ENCODE results near the gene TMEM108.

Gene TMEM108

GRCh38 chr3:133047980-133048379, 9.8 kb downstream of the TMEM108 start:
- Histone ChIP-seq H3K36me3 (ENCODE audit: control insufficient read depth, low read length) (no peaks in the 10 kb centered on the region), H3K27me3 (ENCODE audit: control insufficient read depth, low read length) (peaks cover 6% of the 10 kb centered on the region; the same call in 1 of the 2 replicates), H3K9me3 (ENCODE audit: control insufficient read depth, insufficient read depth, low read length) (no peaks in the 10 kb centered on the region), H3K27ac (ENCODE audit: low read depth, low read length) (no peak overlapping the region), H3K4me2 (ENCODE audit: low read length) (no peak overlapping the region), H3K9me2 (replicated peaks; ENCODE audit: control insufficient read depth, low read length) (no peaks in the 10 kb centered on the region), H4K20me1 (ENCODE audit: control insufficient read depth, insufficient read depth, low read depth, low read length) (no peaks in the 10 kb centered on the region), H3K4me1 (ENCODE audit: control insufficient read depth, low read length) (no peaks in the 10 kb centered on the region), H3F3A (ENCODE audit: control insufficient read depth, insufficient read depth) (no peaks in the 10 kb centered on the region), H3K79me2 (ENCODE audit: control insufficient read depth, low read length) (no peaks in the 10 kb centered on the region), H3K4me3 (ENCODE audit: low read length) (no peak overlapping the region)
- no peak for TF ChIP-seq EZH2phosphoT487 (IDR thresholded peaks at IDR 0.05; ENCODE audit: borderline replicate concordance, low read length)
- TF ChIP-seq CTCF (IDR thresholded peaks at IDR 0.05; ENCODE audit: low read depth, low read length, poor library complexity, severe bottlenecking), result no peak

- H3K4me3 ChIP-seq (ENCODE audit: low read length), result no peak overlapping the region
- no peak overlapping the region for H3K27ac ChIP-seq (ENCODE audit: low read depth, low read length)
- H3K9me3 ChIP-seq (ENCODE audit: control insufficient read depth, insufficient read depth, low read length), result no peaks in the 10 kb centered on the region
- H3K4me1 ChIP-seq (ENCODE audit: control insufficient read depth, low read length), result no peaks in the 10 kb centered on the region
- no peaks in the 10 kb centered on the region for H4K20me1 ChIP-seq (ENCODE audit: control insufficient read depth, insufficient read depth, low read depth, low read length)
- H3K27me3 ChIP-seq (ENCODE audit: control insufficient read depth, low read length), result peaks cover 6% of the 10 kb centered on the region; the same call in 1 of the 2 replicates
- no peaks in the 10 kb centered on the region for H3K79me2 ChIP-seq (ENCODE audit: control insufficient read depth, low read length)
- no peak for TF ChIP-seq CTCF (IDR thresholded peaks at IDR 0.05; ENCODE audit: low read depth, low read length, poor library complexity, severe bottlenecking)
- TF ChIP-seq EZH2phosphoT487 (IDR thresholded peaks at IDR 0.05; ENCODE audit: borderline replicate concordance, low read length), result no peak
- H3F3A ChIP-seq (ENCODE audit: control insufficient read depth, insufficient read depth), result no peaks in the 10 kb centered on the region
- H3K4me2 ChIP-seq (ENCODE audit: low read length), result no peak overlapping the region
- H3K9me2 ChIP-seq (replicated peaks; ENCODE audit: control insufficient read depth, low read length), result no peaks in the 10 kb centered on the region
- no peaks in the 10 kb centered on the region for H3K36me3 ChIP-seq (ENCODE audit: control insufficient read depth, low read length)
These were observed 11.3 kb downstream of the TMEM108 start for GRCh38 chr3:133049491-133049890.

- H4K20me1 ChIP-seq (ENCODE audit: control insufficient read depth, insufficient read depth, low read depth, low read length), result no peaks in the 10 kb centered on the region
- H3K9me3 ChIP-seq (ENCODE audit: control insufficient read depth, insufficient read depth, low read length), result no peaks in the 10 kb centered on the region
- no peaks in the 10 kb centered on the region for H3K9me2 ChIP-seq (replicated peaks; ENCODE audit: control insufficient read depth, low read length)
- H3K4me1 ChIP-seq (ENCODE audit: control insufficient read depth, low read length), result no peaks in the 10 kb centered on the region
- H3F3A ChIP-seq (ENCODE audit: control insufficient read depth, insufficient read depth), result no peaks in the 10 kb centered on the region
- no peaks in the 10 kb centered on the region for H3K36me3 ChIP-seq (ENCODE audit: control insufficient read depth, low read length)
- H3K4me2 ChIP-seq (ENCODE audit: low read length), result no peak overlapping the region
- peaks cover 6% of the 10 kb centered on the region; the same call in 1 of the 2 replicates for H3K27me3 ChIP-seq (ENCODE audit: control insufficient read depth, low read length)
- TF ChIP-seq EZH2phosphoT487 (IDR thresholded peaks at IDR 0.05; ENCODE audit: borderline replicate concordance, low read length) (no peak), CTCF (IDR thresholded peaks at IDR 0.05; ENCODE audit: low read depth, low read length, poor library complexity, severe bottlenecking) (no peak)
- no peaks in the 10 kb centered on the region for H3K79me2 ChIP-seq (ENCODE audit: control insufficient read depth, low read length)
- no peak overlapping the region for H3K4me3 ChIP-seq (ENCODE audit: low read length)
- H3K27ac ChIP-seq (ENCODE audit: low read depth, low read length), result no peak overlapping the region
These were observed 12.7 kb downstream of the TMEM108 start for GRCh38 chr3:133050891-133051290.
